22Rv1 (cell line): ENCODE measurements around the gene TYROBP.

Experiments
- CTCF ChIP-seq: fragments of 450-650 bp; IDR thresholded peaks from 2 replicates; pipeline ENCODE4 v1.5.1; 2017; ENCODE audit warnings: mild to moderate bottlenecking
- ZFX ChIP-seq: fragments of 450-650 bp; IDR thresholded peaks from 2 replicates; pipeline ENCODE4 v1.6.1; 2017; ENCODE audit warnings: antibody characterized with exemption, borderline replicate concordance

- TF ChIP-seq CTCF (no peak), ZFX (no peak)
These were observed 32.7 kb upstream of the TYROBP start for GRCh38 chr19:35940839-35941238.
